ENCODE results near the gene SLC43A2. TPM values are rescaled to one million over a fixed set of nuclear protein-coding genes. Genes with fewer than 3 reads are reported as not detected.

Gene SLC43A2
- total and polyA plus RNA-seq, 2 donors (not counting 3 experiments of a cell fraction or from before 2014, with no cell fraction given): 41.7 to 52.0 TPM

- ChIA-PET CTCF (interaction anchor here (0.7 to 1.4 kb wide), 3 partner anchors 10 to 61 kb away, joined by 3 to 4 read pairs (median 3); partner anchors contain the start of gene RILP), POLR2A (no interaction called here)
- no peak for DNase-seq (ENCODE audit: low read depth, low spot score)
- dilution Hi-C loops (cut with MboI; ENCODE audit: extremely low pct_ligation_motif_present, low sequenced_read_pairs) (no loop called here), intact Hi-C loops (cut with micrococcal nuclease) (no loop called here)
- Histone ChIP-seq H3K4me3 (replicated peaks in 1 of 3; ENCODE audit: insufficient read depth in 1 of 3, low read depth in 1 of 3, low read length in 3 of 3) (no peak overlapping the region), H4K20me1 (replicated peaks; ENCODE audit: control insufficient read depth, extremely low read depth, insufficient read depth, low read length) (no peaks in the 10 kb centered on the region), H3K79me2 (ENCODE audit: control insufficient read depth, insufficient read depth, low read length) (no peaks in the 10 kb centered on the region), H3K9me1 (replicated peaks; ENCODE audit: control insufficient read depth, extremely low read depth, insufficient read depth, low read length) (no peaks in the 10 kb centered on the region), H2AFZ (ENCODE audit: low read depth, low read length) (no peak overlapping the region), H3K4me2 (ENCODE audit: insufficient read depth, low read length) (no peak overlapping the region), H3K27ac (ENCODE audit: insufficient read depth, low read depth, low read length) (no peak overlapping the region), H3K27me3 (ENCODE audit: control insufficient read depth in 2 of 2, insufficient read depth in 2 of 2, low read length in 2 of 2) (no peaks in the 10 kb centered on the region), H3K4me1 (ENCODE audit: control insufficient read depth, extremely low read depth, insufficient read depth, low read length) (no peaks in the 10 kb centered on the region), H3K36me3 (ENCODE audit: control insufficient read depth in 2 of 2, extremely low read depth in 1 of 2, insufficient read depth in 2 of 2, low read length in 2 of 2) (peaks cover 2 to 42% of the 10 kb centered on the region in 2 experiments), H3K9me3 (replicated peaks; ENCODE audit: control insufficient read depth, insufficient read depth, low read length) (no peaks in the 10 kb centered on the region), H3K9ac (replicated peaks; ENCODE audit: extremely low read depth, insufficient read depth, low read length) (no peak overlapping the region)
- FAIRE-seq: no peak
- TF ChIP-seq MAX (IDR thresholded peaks at IDR 0.05; ENCODE audit: insufficient read depth, insufficient read length) (no peak), POLR2A (IDR thresholded peaks at IDR 0.05; ENCODE audit: low read depth, low read length) (no peak), FOS (IDR thresholded peaks at IDR 0.05; ENCODE audit: borderline replicate concordance, insufficient read depth, low read length) (no peak), GATA2 (IDR thresholded peaks at IDR 0.05; ENCODE audit: insufficient read depth, insufficient read length, low read depth, low read length) (no peak), POLR2AphosphoS5 (IDR thresholded peaks at IDR 0.05; ENCODE audit: insufficient read depth, low read depth, low read length) (no peak), EZH2 (IDR thresholded peaks at IDR 0.05; ENCODE audit: borderline replicate concordance, low read depth, low read length, severe bottlenecking) (no peak), JUN (IDR thresholded peaks at IDR 0.05; ENCODE audit: borderline replicate concordance, insufficient read depth, insufficient read length, low read depth) (no peak), CTCF (IDR thresholded peaks at IDR 0.05; ENCODE audit: extremely low read depth in 1 of 2, insufficient read depth in 1 of 2, low read depth in 1 of 2, low read length in 2 of 2) (no peak), MYC (IDR thresholded peaks at IDR 0.05; ENCODE audit: low read depth, low read length) (no peak)
- BruUV-seq (replicated peaks): no TSS peak
Measured at GRCh38 chr17:1634841-1635650, 6.4 kb upstream of the SLC43A2 start.

Data from endothelial cell of umbilical vein (primary cell).